CD4-positive, CD25-positive, alpha-beta regulatory T cell (primary cell): Measurements from ENCODE around the gene NOTCH2. TPM values are rescaled to one million over a fixed set of nuclear protein-coding genes. Genes with fewer than 3 reads are reported as not detected.

Experiments used
- ATAC-seq, 2 donors: fragments of 150-1000 bp; cut with Tn5 transposase; one replicate each; pipeline ENCODE4 v1.10.0; 2021; ENCODE audit warnings: low read depth in 2 of 2, moderate number of reproducible peaks in 2 of 2, moderate library complexity in 1 of 2
- DNase-seq, 3 donors: peaks; one replicate each; pipeline versions ENCODE4 v3.0.0 to v3.0.0-alpha.2; 2012 to 2022; ENCODE audit warnings: mixed read lengths in 1 of 3
- H3K27ac ChIP-seq: one replicate; pipeline ENCODE4 v1.7.0; 2013; ENCODE audit warnings: mild to moderate bottlenecking, low read length; ENCODE audit not compliant: insufficient read depth, poor library complexity, severe bottlenecking
- H3K27me3 ChIP-seq: one replicate; pipeline ENCODE4 v1.7.0; 2013; ENCODE audit warnings: low read length; ENCODE audit not compliant: control insufficient read depth, insufficient read depth
- H3K36me3 ChIP-seq: one replicate; pipeline ENCODE4 v1.7.0; 2013; ENCODE audit warnings: mild to moderate bottlenecking, low read length, moderate library complexity; ENCODE audit not compliant: control insufficient read depth, insufficient read depth
- H3K4me1 ChIP-seq: 2 replicates; pipeline ENCODE4 v1.7.0; 2013; ENCODE audit warnings: mild to moderate bottlenecking, low read length; ENCODE audit not compliant: insufficient read depth, control insufficient read depth, poor library complexity, severe bottlenecking
- H3K4me3 ChIP-seq: one replicate; pipeline ENCODE4 v1.7.0; 2013; ENCODE audit warnings: low read depth, mild to moderate bottlenecking, low read length, moderate library complexity
- H3K9me3 ChIP-seq, 2 experiments: 1 replicate in 1 of 2; 2 replicates in 1 of 2; pipeline ENCODE4 v1.7.0; 2013; ENCODE audit warnings: low read length in 2 of 2, mild to moderate bottlenecking in 1 of 2, moderate library complexity in 1 of 2; ENCODE audit not compliant: control insufficient read depth in 2 of 2
- H3K27ac Mint-ChIP-seq, 3 donors: one replicate each; pipeline ENCODE4 v1.8.0; 2020 to 2022; ENCODE audit warnings: mild to moderate bottlenecking in 3 of 3, mixed read lengths in 3 of 3, moderate library complexity in 2 of 3
- H3K27me3 Mint-ChIP-seq: one replicate; pipeline ENCODE4 v1.8.0; 2022; ENCODE audit warnings: mild to moderate bottlenecking, mixed read lengths
- H3K36me3 Mint-ChIP-seq: one replicate; pipeline ENCODE4 v1.8.0; 2020; ENCODE audit warnings: mixed read lengths
- H3K4me1 Mint-ChIP-seq, 4 donors: one replicate each; pipeline ENCODE4 v1.8.0; 2020 to 2022; ENCODE audit warnings: mixed read lengths in 4 of 4, mild to moderate bottlenecking in 1 of 4
- H3K4me3 Mint-ChIP-seq, 4 donors: one replicate each; pipeline ENCODE4 v1.8.0; 2020 to 2022; ENCODE audit warnings: mild to moderate bottlenecking in 4 of 4, mixed read lengths in 4 of 4, moderate library complexity in 3 of 4
- H3K9me3 Mint-ChIP-seq, 7 donors: one replicate each; pipeline ENCODE4 v1.8.0; 2020 to 2022; ENCODE audit warnings: mixed read lengths in 7 of 7, mild to moderate bottlenecking in 3 of 7, moderate library complexity in 2 of 7
- polyA plus RNA-seq, 4 donors: library from polyadenylated mRNA; unstranded; fragments of 300-500 nt; fragmentation: Illumina TruSeq; gene quantifications; one replicate each; pipeline ENCODE4 v1.2.3, GENCODE V29; 2021
- total RNA-seq: library from RNA; stranded (reverse); gene quantifications from one replicate; pipeline ENCODE4 v1.2.3, GENCODE V29; 2022

NOTCH2 gene
- total and polyA plus RNA-seq, 5 donors from 2014 or later: 13.9 to 54.2 (median 20.6) TPM

DNA sequence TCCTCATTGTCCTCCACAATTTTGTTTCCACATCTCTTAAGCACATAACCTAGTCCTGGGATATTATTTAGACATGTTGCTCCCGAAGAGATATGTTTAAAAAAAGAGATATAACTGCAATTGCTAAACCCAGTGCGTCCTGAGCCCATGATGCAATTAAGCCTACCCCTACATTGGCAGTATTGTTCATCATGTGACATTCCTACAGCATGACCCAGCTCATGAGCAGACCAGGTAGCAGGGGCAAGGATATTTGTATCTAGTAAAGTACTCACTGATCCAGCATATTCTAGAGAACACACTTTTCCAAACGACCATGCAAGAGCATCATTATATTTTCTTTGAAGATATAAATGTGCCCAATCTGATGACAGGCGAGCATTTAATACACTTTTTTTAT, 174.4 kb downstream of the NOTCH2 start:
- Mint-ChIP-seq H3K4me1 (peaks cover 0 to 11% (median 5%) of the 10 kb centered on the region in 4 donors), H3K9me3 (no peaks in the 10 kb centered on the region), H3K36me3 (no peaks in the 10 kb centered on the region), H3K27ac (no peak overlapping the region), H3K27me3 (peaks cover 16% of the 10 kb centered on the region), H3K4me3 (no peak overlapping the region)
- H3K36me3 ChIP-seq: no peaks in the 10 kb centered on the region
- DNase-seq: no peak
- no peak overlapping the region for H3K27ac ChIP-seq
- no peak for ATAC-seq
- peaks cover 3% of the 10 kb centered on the region for H3K27me3 ChIP-seq
- H3K4me1 ChIP-seq: no peaks in the 10 kb centered on the region
- H3K9me3 ChIP-seq: no peaks in the 10 kb centered on the region
- no peak overlapping the region for H3K4me3 ChIP-seq

DNA sequence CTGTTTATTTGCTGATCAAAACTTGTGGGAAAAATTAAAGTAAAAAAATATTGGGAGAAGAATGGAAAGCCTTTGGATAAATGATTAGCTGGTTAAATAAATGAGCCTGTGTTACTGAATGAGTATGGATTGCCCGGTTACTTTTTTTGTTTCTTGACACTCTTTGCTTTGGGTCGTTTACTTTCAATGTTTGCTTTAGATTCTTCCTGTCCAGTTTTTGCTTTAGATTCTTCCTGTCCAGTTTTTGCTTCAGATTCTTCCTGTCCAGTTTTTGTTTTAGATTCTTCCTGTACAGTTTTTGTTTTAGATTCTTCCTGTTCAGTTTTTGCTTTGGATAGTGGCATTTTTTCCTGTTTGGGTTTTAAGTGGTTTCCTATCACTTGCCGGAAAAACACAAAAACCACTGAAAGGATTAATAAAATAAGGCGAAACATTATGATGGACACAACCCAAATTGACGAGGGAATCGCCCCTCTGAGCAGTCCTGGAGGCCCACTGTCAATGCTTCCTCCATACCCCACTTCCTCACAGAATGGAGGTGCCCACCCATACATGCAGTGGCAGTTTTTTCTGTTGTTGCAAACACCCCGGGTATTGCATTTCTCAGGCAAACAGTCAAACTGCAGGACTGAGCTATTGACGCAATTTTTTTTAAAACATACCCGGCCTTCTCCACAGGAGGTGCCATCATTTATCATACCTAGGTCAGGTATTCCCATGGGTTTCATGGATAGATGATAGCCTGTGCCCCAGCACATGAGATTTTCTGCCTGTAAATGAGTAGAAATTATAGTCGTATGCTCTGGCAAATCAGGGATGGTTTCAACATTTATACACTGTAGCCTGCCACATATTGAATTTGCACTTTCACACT, 175.4 kb downstream of the NOTCH2 start:
- peaks cover 3% of the 10 kb centered on the region for H3K27me3 ChIP-seq
- Mint-ChIP-seq H3K9me3 (peaks cover 0 to 4% (median 0%) of the 10 kb centered on the region in 7 donors), H3K27me3 (peaks cover 17% of the 10 kb centered on the region), H3K4me1 (peaks cover 0 to 11% (median 5%) of the 10 kb centered on the region in 4 donors), H3K36me3 (no peaks in the 10 kb centered on the region), H3K4me3 (no peak overlapping the region), H3K27ac (no peak overlapping the region)
- no peak overlapping the region for H3K4me3 ChIP-seq
- no peaks in the 10 kb centered on the region for H3K36me3 ChIP-seq
- no peaks in the 10 kb centered on the region for H3K4me1 ChIP-seq
- DNase-seq: no peak
- no peaks in the 10 kb centered on the region for H3K9me3 ChIP-seq
- ATAC-seq: no peak
- H3K27ac ChIP-seq: no peak overlapping the region

GRCh38 chr1:119893238-119893791, 176.1 kb downstream of the NOTCH2 start:
- H3K9me3 ChIP-seq: peaks cover 0 to 5% of the 10 kb centered on the region in 2 experiments
- DNase-seq (peak in 1 of 3 donors; percentile 91), ATAC-seq (no peak)
- H3K4me3 Mint-ChIP-seq: no peak overlapping the region
- H3K27ac ChIP-seq: no peak overlapping the region
- no peak overlapping the region for H3K27ac Mint-ChIP-seq
- peaks cover 7% of the 10 kb centered on the region for H3K36me3 Mint-ChIP-seq
- no peaks in the 10 kb centered on the region for H3K4me1 ChIP-seq
- peaks cover 24% of the 10 kb centered on the region for H3K27me3 Mint-ChIP-seq
- H3K4me1 Mint-ChIP-seq: peaks cover 0 to 11% (median 5%) of the 10 kb centered on the region in 4 donors
- H3K9me3 Mint-ChIP-seq: peaks cover 0 to 11% (median 3%) of the 10 kb centered on the region in 7 donors
- no peak overlapping the region for H3K4me3 ChIP-seq
- H3K36me3 ChIP-seq: no peaks in the 10 kb centered on the region
- peaks cover 3% of the 10 kb centered on the region for H3K27me3 ChIP-seq

- Histone ChIP-seq H3K4me3 (no peak overlapping the region), H3K9me3 (peaks cover 0 to 5% of the 10 kb centered on the region in 2 experiments), H3K27ac (no peak overlapping the region), H3K27me3 (peaks cover 6% of the 10 kb centered on the region), H3K4me1 (no peaks in the 10 kb centered on the region), H3K36me3 (no peaks in the 10 kb centered on the region)
- peaks cover 36% of the 10 kb centered on the region for H3K27me3 Mint-ChIP-seq
- no peak overlapping the region for H3K27ac Mint-ChIP-seq
- H3K36me3 Mint-ChIP-seq: peaks cover 7% of the 10 kb centered on the region
- H3K4me1 Mint-ChIP-seq: peaks cover 0 to 11% (median 5%) of the 10 kb centered on the region in 4 donors
- ATAC-seq: no peak
- H3K4me3 Mint-ChIP-seq: no peak overlapping the region
- DNase-seq: peak in 1 of 3 donors; percentile 18
- peaks cover 1 to 14% (median 5%) of the 10 kb centered on the region in 7 donors for H3K9me3 Mint-ChIP-seq
Measured at GRCh38 chr1:119891386-119891785, 178.1 kb downstream of the NOTCH2 start.

DNA sequence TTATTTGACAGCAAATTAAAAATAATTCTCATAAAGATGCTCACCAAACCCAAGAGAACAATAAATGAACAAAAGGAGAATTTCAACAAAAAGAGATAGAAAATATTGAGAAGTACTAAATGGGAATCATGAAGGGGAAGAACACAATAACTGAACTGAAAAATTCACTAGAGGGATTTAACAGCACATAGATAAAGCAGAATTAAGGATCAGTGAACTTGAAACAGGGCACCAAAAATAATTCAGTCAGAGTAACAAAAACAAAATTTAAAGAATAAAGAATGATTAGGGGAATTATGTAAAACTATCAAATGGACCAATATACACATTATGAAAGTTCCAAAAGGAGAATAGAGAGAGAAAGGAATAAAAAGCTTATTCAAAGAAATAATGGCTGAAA, 181.0 kb downstream of the NOTCH2 start:
- Mint-ChIP-seq H3K4me1 (peaks cover 0 to 6% (median 3%) of the 10 kb centered on the region in 4 donors), H3K36me3 (peaks cover 7% of the 10 kb centered on the region), H3K4me3 (no peak overlapping the region), H3K9me3 (peaks cover 1 to 14% (median 5%) of the 10 kb centered on the region in 7 donors), H3K27me3 (peaks cover 36% of the 10 kb centered on the region), H3K27ac (no peak overlapping the region)
- Histone ChIP-seq H3K27ac (no peak overlapping the region), H3K27me3 (peaks cover 17% of the 10 kb centered on the region), H3K9me3 (peaks cover 0 to 5% of the 10 kb centered on the region in 2 experiments), H3K4me1 (no peaks in the 10 kb centered on the region), H3K36me3 (no peaks in the 10 kb centered on the region), H3K4me3 (no peak overlapping the region)
- no peak for ATAC-seq
- DNase-seq: no peak

- H3K27ac ChIP-seq: no peak overlapping the region
- peaks cover 7% of the 10 kb centered on the region for H3K36me3 Mint-ChIP-seq
- DNase-seq: no peak
- H3K36me3 ChIP-seq: no peaks in the 10 kb centered on the region
- H3K27me3 Mint-ChIP-seq: peaks cover 36% of the 10 kb centered on the region
- H3K9me3 ChIP-seq: peaks cover 0 to 5% of the 10 kb centered on the region in 2 experiments
- peaks cover 1 to 14% (median 5%) of the 10 kb centered on the region in 7 donors for H3K9me3 Mint-ChIP-seq
- H3K4me1 Mint-ChIP-seq: no peaks in the 10 kb centered on the region
- ATAC-seq: no peak
- H3K4me1 ChIP-seq: no peaks in the 10 kb centered on the region
- H3K27ac Mint-ChIP-seq: no peak overlapping the region
- H3K4me3 ChIP-seq: no peak overlapping the region
- H3K4me3 Mint-ChIP-seq: no peak overlapping the region
- H3K27me3 ChIP-seq: peaks cover 17% of the 10 kb centered on the region
Measured at GRCh38 chr1:119887427-119887826, 182.0 kb downstream of the NOTCH2 start.

GRCh38 chr1:119885903-119886783, 183.3 kb downstream of the NOTCH2 start:
- H3K27ac Mint-ChIP-seq: no peak overlapping the region
- Histone ChIP-seq H3K4me1 (no peaks in the 10 kb centered on the region), H3K9me3 (peaks cover 0 to 5% of the 10 kb centered on the region in 2 experiments), H3K4me3 (no peak overlapping the region), H3K27me3 (peaks cover 17% of the 10 kb centered on the region), H3K36me3 (no peaks in the 10 kb centered on the region), H3K27ac (no peak overlapping the region)
- peaks cover 29% of the 10 kb centered on the region for H3K27me3 Mint-ChIP-seq
- H3K9me3 Mint-ChIP-seq: peaks cover 1 to 14% (median 5%) of the 10 kb centered on the region in 7 donors
- DNase-seq (peak; percentile 11 to 62 (median 18)), ATAC-seq (no peak)
- H3K4me1 Mint-ChIP-seq: no peaks in the 10 kb centered on the region
- no peak overlapping the region for H3K4me3 Mint-ChIP-seq
- peaks cover 7% of the 10 kb centered on the region for H3K36me3 Mint-ChIP-seq
